Lung (tissue), 12 donors: Measurements from ENCODE around the gene SLC9C1. TPM values are rescaled to one million over a fixed set of nuclear protein-coding genes. Genes with fewer than 3 reads are reported as not detected.

Experiments
- ATAC-seq: fragments of 200-7000 bp; cut with Tn5 transposase; one replicate; pipeline ENCODE4 v1.9.1; 2020; ENCODE audit warnings: moderate number of reproducible peaks; ENCODE audit not compliant: insufficient read depth, low FRiP score
- DNase-seq, 3 donors: peaks; one replicate each; pipeline ENCODE4 v3.0.0-alpha.2; 2013 to 2017
- H3K27ac ChIP-seq, 2 donors: one replicate each; pipeline ENCODE4 v1.5.1; 2013; ENCODE audit warnings: mild to moderate bottlenecking in 2 of 2, moderate library complexity in 2 of 2, control low read depth in 1 of 2, inconsistent platforms in 1 of 2, low read depth in 1 of 2, low read length in 1 of 2
- H3K27me3 ChIP-seq, 3 donors: one replicate each; pipeline ENCODE4 v1.5.1; 2013; ENCODE audit warnings: low read length in 2 of 3; ENCODE audit not compliant: control insufficient read depth in 3 of 3, insufficient read depth in 3 of 3
- H3K36me3 ChIP-seq, 4 donors: one replicate each; pipeline ENCODE4 v1.5.1; 2013; ENCODE audit warnings: low read length in 4 of 4, mild to moderate bottlenecking in 1 of 4, moderate library complexity in 1 of 4; ENCODE audit not compliant: control insufficient read depth in 4 of 4, insufficient read depth in 4 of 4
- H3K4me1 ChIP-seq, 5 donors: one replicate each; pipeline ENCODE4 v1.5.1; 2013; ENCODE audit warnings: low read length in 5 of 5, mild to moderate bottlenecking in 2 of 5, moderate library complexity in 1 of 5; ENCODE audit not compliant: control insufficient read depth in 5 of 5, insufficient read depth in 5 of 5
- H3K4me3 ChIP-seq: one replicate; pipeline ENCODE4 v1.5.1; 2013; ENCODE audit warnings: mild to moderate bottlenecking, control low read depth, moderate library complexity
- H3K9ac ChIP-seq, 2 donors: one replicate each; pipeline ENCODE4 v1.5.1; 2013; ENCODE audit warnings: low read length in 2 of 2, control low read depth in 1 of 2; ENCODE audit not compliant: insufficient read depth in 1 of 2
- H3K9me3 ChIP-seq, 4 donors: one replicate each; pipeline ENCODE4 v1.5.1; 2013; ENCODE audit warnings: low read length in 3 of 4, mild to moderate bottlenecking in 1 of 4, moderate library complexity in 1 of 4; ENCODE audit not compliant: control insufficient read depth in 4 of 4, insufficient read depth in 3 of 4
- CTCF ChIP-seq: IDR thresholded peaks from 2 replicates; pipeline ENCODE4 v1.5.1; 2012; ENCODE audit warnings: mild to moderate bottlenecking; ENCODE audit errors: control extremely low read depth, extremely low read depth
- WGBS, 2 donors: extraction: QIAGEN DNeasy Blood & Tissue Kit; methylation state at CpG; one replicate each; pipeline ENCODE4 v1.1.7; 2013; 5-methylcytosine and 5-hydroxymethylcytosine counted together
- polyA plus RNA-seq, 2 donors: library from polyadenylated mRNA; stranded (reverse); fragments of 200-250 nt; gene quantifications; one replicate each; pipeline ENCODE4 v1.2.1, GENCODE V29; 2013
- total RNA-seq, 2 donors: library from RNA; depleted of rRNA in 1 of 2; stranded (reverse); fragments of >200 nt in 1 of 2; gene quantifications; one replicate each; pipeline ENCODE4 v1.2.1, GENCODE V29; 2014 to 2021
- donor health status: control.
- donor health status: control.
- donor health status: Bipolar disorder and iron deficiency.
- donor health status: healthy.
- donor health status: DM: yes; HTN: yes; CAD: no.

SLC9C1 gene
- total and polyA plus RNA-seq, 4 donors, result 0.12 to 0.28 TPM; not detected in 2

GRCh38 chr3:112115806-112116383 lies 178.1 kb downstream of the SLC9C1 start:
- Histone ChIP-seq H3K4me3 (no peak overlapping the region), H3K36me3 (peaks cover 0 to 6% (median under 1%) of the 10 kb centered on the region in 4 donors), H3K27ac (no peak overlapping the region), H3K4me1 (peaks cover 0 to 6% (median 3%) of the 10 kb centered on the region in 5 donors), H3K27me3 (no peaks in the 10 kb centered on the region), H3K9me3 (peaks cover 0 to 1% (median 0%) of the 10 kb centered on the region in 4 donors), H3K9ac (no peak overlapping the region)
- no peak for DNase-seq
- WGBS, 2 donors, result 85 to 89% methylated on average over 6 of the region's 6 CpGs
- no peak for TF ChIP-seq CTCF
- ATAC-seq, result no peak

GRCh38 chr3:112115161-112115739 lies 178.8 kb downstream of the SLC9C1 start:
- ATAC-seq, result no peak

GRCh38 chr3:112114576-112115160 lies 179.3 kb downstream of the SLC9C1 start:
- TF ChIP-seq CTCF, result no peak
- 96 to 97% methylated on average over 6 of the region's 6 CpGs for WGBS, 2 donors
- no peak for ATAC-seq

More at GRCh38 chr3:112115161-112115739, 178.8 kb downstream of the SLC9C1 start:
- no peak overlapping the region for H3K27ac ChIP-seq
- peaks cover 0 to 6% (median 3%) of the 10 kb centered on the region in 5 donors for H3K4me1 ChIP-seq
- peaks cover 0 to 6% (median under 1%) of the 10 kb centered on the region in 4 donors for H3K36me3 ChIP-seq
- no peaks in the 10 kb centered on the region for H3K27me3 ChIP-seq
- WGBS, 2 donors, result 91 to 93% methylated on average over 6 of the region's 6 CpGs
- H3K9ac ChIP-seq, result no peak overlapping the region
- DNase-seq, result no peak
- H3K9me3 ChIP-seq, result peaks cover 0 to 1% (median 0%) of the 10 kb centered on the region in 4 donors
- TF ChIP-seq CTCF, result no peak
- no peak overlapping the region for H3K4me3 ChIP-seq

More at GRCh38 chr3:112114576-112115160, 179.3 kb downstream of the SLC9C1 start:
- H3K9ac ChIP-seq, result no peak overlapping the region
- peaks cover 0 to 6% (median 3%) of the 10 kb centered on the region in 5 donors for H3K4me1 ChIP-seq
- DNase-seq, result no peak
- H3K4me3 ChIP-seq, result no peak overlapping the region
- no peaks in the 10 kb centered on the region for H3K27me3 ChIP-seq
- no peak overlapping the region for H3K27ac ChIP-seq
- peaks cover 0 to 6% (median under 1%) of the 10 kb centered on the region in 4 donors for H3K36me3 ChIP-seq
- peaks cover 0 to 1% (median 0%) of the 10 kb centered on the region in 4 donors for H3K9me3 ChIP-seq
